ENCODE measurements around the gene RNF214. TPM values are rescaled to one million over a fixed set of nuclear protein-coding genes. Genes with fewer than 3 reads are reported as not detected.

Gene RNF214
- total and polyA plus RNA-seq, 2 of the 13 experiments (the other 11 are each of a cell fraction or from before 2014, with no cell fraction given) = 10.7 to 12.6 TPM

DNA sequence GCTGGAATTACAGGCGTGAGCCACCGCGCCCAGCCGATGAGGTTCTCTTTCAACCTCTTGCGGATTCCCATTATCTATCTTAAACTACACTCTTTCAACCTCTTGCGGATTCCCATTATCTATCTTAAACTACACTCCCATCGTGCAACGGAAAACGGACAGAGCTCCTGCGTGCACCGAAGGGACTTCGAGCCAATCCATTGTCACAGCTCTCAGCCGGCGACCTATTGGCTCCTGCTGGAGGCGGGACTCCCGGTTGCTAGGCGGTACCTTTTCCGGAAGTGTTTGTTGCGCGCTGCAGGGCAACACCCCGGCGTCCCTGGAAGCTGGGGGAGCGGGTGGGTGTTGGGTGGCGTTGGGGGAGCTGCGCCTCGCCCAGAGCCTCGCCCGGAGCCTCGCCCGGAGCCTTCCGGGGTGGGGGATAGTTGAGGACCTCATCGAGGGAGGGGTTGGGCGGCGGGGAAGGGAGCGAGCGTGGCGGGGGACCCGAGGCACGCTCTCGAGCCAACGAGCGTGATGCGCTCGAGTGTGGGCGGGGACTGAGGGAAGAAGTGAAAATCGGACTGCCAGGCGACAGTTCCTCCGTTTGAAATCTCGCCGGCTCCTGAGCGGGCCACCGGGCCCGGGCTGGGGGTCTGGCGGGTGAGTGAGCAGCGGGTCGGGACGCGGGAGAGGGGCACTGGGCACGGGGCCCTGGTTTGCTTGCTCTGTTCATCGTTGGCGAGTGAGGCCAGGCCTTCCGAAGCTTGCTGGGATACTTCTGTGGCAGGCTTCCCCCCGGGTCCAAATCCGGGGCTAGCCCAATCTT is 95.3 kb downstream of the RNF214 start, which contains the start of gene CEP164 (continued):
- TF ChIP-seq ZNF841 (CRISPR knock-in tag; IDR thresholded peaks at IDR 0.05; ENCODE audit: borderline replicate concordance) (no peak), ZNF652 (CRISPR knock-in tag; IDR thresholded peaks at IDR 0.05; ENCODE audit: borderline replicate concordance, low read depth) (no peak), ESRRA (CRISPR knock-in tag; IDR thresholded peaks at IDR 0.05; ENCODE audit: low read depth) (no peak), KLF11 (CRISPR knock-in tag; IDR thresholded peaks at IDR 0.05) (no peak), ZNF572 (CRISPR knock-in tag; IDR thresholded peaks at IDR 0.05) (no peak), FOXO1 (CRISPR knock-in tag; IDR thresholded peaks at IDR 0.05) (no peak), ZNF34 (CRISPR knock-in tag; IDR thresholded peaks at IDR 0.05; ENCODE audit: borderline replicate concordance) (no peak), ATAD3A (CRISPR knock-in tag; IDR thresholded peaks at IDR 0.05) (no peak), ZFP82 (CRISPR knock-in tag; IDR thresholded peaks at IDR 0.05; ENCODE audit: borderline replicate concordance) (no peak), TBX3 (IDR thresholded peaks at IDR 0.05; ENCODE audit: borderline replicate concordance) (peak; percentile 16; the same call in 1 of the 2 replicates), EHMT2 (IDR thresholded peaks at IDR 0.05; ENCODE audit: borderline replicate concordance, low read depth, low read length) (0 out of 2 replicates have a peak, but pooled peaks have one; percentile 67), HOXD1 (CRISPR knock-in tag; IDR thresholded peaks at IDR 0.05) (no peak), GABPB1 (CRISPR knock-in tag; IDR thresholded peaks at IDR 0.05) (peak; percentile 96), ZNF598 (CRISPR knock-in tag; IDR thresholded peaks at IDR 0.05; ENCODE audit: borderline replicate concordance) (0 out of 2 replicates have a peak, but pooled peaks have one; percentile 47), ZNF557 (CRISPR knock-in tag; IDR thresholded peaks at IDR 0.05) (no peak)
- TF ChIP-seq, protein P1, sequence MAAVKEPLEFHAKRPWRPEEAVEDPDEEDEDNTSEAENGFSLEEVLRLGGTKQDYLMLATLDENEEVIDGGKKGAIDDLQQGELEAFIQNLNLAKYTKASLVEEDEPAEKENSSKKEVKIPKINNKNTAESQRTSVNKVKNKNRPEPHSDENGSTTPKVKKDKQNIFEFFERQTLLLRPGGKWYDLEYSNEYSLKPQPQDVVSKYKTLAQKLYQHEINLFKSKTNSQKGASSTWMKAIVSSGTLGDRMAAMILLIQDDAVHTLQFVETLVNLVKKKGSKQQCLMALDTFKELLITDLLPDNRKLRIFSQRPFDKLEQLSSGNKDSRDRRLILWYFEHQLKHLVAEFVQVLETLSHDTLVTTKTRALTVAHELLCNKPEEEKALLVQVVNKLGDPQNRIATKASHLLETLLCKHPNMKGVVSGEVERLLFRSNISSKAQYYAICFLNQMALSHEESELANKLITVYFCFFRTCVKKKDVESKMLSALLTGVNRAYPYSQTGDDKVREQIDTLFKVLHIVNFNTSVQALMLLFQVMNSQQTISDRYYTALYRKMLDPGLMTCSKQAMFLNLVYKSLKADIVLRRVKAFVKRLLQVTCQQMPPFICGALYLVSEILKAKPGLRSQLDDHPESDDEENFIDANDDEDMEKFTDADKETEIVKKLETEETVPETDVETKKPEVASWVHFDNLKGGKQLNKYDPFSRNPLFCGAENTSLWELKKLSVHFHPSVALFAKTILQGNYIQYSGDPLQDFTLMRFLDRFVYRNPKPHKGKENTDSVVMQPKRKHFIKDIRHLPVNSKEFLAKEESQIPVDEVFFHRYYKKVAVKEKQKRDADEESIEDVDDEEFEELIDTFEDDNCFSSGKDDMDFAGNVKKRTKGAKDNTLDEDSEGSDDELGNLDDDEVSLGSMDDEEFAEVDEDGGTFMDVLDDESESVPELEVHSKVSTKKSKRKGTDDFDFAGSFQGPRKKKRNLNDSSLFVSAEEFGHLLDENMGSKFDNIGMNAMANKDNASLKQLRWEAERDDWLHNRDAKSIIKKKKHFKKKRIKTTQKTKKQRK (IDR thresholded peaks at IDR 0.05; ENCODE audit: low read length) = no peak
- TF ChIP-seq, protein P2, sequence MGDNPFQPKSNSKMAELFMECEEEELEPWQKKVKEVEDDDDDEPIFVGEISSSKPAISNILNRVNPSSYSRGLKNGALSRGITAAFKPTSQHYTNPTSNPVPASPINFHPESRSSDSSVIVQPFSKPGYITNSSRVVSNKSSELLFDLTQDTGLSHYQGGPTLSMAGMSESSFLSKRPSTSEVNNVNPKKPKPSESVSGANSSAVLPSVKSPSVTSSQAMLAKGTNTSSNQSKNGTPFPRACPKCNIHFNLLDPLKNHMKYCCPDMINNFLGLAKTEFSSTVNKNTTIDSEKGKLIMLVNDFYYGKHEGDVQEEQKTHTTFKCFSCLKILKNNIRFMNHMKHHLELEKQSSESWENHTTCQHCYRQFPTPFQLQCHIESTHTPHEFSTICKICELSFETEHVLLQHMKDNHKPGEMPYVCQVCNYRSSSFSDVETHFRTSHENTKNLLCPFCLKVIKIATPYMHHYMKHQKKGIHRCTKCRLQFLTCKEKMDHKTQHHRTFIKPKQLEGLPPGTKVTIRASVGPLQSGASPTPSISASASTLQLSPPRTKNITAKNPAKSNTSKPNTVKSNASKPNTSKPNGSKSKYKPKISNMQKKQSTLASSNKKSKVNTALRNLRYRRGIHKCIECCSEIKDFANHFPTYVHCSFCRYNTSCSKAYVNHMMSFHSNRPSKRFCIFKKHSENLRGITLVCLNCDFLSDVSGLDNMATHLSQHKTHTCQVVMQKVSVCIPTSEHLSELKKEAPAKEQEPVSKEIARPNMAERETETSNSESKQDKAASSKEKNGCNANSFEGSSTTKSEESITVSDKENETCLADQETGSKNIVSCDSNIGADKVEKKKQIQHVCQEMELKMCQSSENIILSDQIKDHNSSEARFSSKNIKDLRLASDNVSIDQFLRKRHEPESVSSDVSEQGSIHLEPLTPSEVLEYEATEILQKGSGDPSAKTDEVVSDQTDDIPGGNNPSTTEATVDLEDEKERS (CRISPR knock-in tag; IDR thresholded peaks at IDR 0.05) = no peak
- TF ChIP-seq, protein P3, sequence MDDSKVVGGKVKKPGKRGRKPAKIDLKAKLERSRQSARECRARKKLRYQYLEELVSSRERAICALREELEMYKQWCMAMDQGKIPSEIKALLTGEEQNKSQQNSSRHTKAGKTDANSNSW (CRISPR knock-in tag; IDR thresholded peaks at IDR 0.05; ENCODE audit: borderline replicate concordance) = no peak
- TF ChIP-seq, protein P4, sequence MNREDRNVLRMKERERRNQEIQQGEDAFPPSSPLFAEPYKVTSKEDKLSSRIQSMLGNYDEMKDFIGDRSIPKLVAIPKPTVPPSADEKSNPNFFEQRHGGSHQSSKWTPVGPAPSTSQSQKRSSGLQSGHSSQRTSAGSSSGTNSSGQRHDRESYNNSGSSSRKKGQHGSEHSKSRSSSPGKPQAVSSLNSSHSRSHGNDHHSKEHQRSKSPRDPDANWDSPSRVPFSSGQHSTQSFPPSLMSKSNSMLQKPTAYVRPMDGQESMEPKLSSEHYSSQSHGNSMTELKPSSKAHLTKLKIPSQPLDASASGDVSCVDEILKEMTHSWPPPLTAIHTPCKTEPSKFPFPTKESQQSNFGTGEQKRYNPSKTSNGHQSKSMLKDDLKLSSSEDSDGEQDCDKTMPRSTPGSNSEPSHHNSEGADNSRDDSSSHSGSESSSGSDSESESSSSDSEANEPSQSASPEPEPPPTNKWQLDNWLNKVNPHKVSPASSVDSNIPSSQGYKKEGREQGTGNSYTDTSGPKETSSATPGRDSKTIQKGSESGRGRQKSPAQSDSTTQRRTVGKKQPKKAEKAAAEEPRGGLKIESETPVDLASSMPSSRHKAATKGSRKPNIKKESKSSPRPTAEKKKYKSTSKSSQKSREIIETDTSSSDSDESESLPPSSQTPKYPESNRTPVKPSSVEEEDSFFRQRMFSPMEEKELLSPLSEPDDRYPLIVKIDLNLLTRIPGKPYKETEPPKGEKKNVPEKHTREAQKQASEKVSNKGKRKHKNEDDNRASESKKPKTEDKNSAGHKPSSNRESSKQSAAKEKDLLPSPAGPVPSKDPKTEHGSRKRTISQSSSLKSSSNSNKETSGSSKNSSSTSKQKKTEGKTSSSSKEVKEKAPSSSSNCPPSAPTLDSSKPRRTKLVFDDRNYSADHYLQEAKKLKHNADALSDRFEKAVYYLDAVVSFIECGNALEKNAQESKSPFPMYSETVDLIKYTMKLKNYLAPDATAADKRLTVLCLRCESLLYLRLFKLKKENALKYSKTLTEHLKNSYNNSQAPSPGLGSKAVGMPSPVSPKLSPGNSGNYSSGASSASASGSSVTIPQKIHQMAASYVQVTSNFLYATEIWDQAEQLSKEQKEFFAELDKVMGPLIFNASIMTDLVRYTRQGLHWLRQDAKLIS (CRISPR knock-in tag; IDR thresholded peaks at IDR 0.05) = no peak

All from HepG2 (cell line).